ENCODE measurements around the gene WDR47. TPM values are rescaled to one million over a fixed set of nuclear protein-coding genes. Genes with fewer than 3 reads are reported as not detected.
A peak's percentile ranks its signal among the peaks of the same experiment; 100 is the strongest.

The WDR47 gene
- total RNA-seq (10 to 100 TPM; 11.6 to 21.3 (median 13.7) TPM), polyA plus RNA-seq (10 to 100 TPM in 1 of 2 donors, 1 to 10 TPM in 1; 7.3 to 11.5 TPM)
- long read RNA-seq, donor 1, partial matches to known transcripts, result 1 of 2 reads
- long read RNA-seq, donor 1, other reads (novel, unspliced or antisense), result 1 of 2 reads
- long read RNA-seq, donor 2, full-length matches to known transcripts, result 10 of 160 reads
- long read RNA-seq, donor 2, partial matches to known transcripts, result 150 of 160 reads
- long read RNA-seq, donor 2, other reads (novel, unspliced or antisense), result 0 of 160 reads
- long read RNA-seq, donor 3, full-length matches to known transcripts, result 10 of 12 reads
- long read RNA-seq, donor 3, partial matches to known transcripts, result 1 of 12 reads
- long read RNA-seq, donor 3, other reads (novel, unspliced or antisense), result 1 of 12 reads

DNA sequence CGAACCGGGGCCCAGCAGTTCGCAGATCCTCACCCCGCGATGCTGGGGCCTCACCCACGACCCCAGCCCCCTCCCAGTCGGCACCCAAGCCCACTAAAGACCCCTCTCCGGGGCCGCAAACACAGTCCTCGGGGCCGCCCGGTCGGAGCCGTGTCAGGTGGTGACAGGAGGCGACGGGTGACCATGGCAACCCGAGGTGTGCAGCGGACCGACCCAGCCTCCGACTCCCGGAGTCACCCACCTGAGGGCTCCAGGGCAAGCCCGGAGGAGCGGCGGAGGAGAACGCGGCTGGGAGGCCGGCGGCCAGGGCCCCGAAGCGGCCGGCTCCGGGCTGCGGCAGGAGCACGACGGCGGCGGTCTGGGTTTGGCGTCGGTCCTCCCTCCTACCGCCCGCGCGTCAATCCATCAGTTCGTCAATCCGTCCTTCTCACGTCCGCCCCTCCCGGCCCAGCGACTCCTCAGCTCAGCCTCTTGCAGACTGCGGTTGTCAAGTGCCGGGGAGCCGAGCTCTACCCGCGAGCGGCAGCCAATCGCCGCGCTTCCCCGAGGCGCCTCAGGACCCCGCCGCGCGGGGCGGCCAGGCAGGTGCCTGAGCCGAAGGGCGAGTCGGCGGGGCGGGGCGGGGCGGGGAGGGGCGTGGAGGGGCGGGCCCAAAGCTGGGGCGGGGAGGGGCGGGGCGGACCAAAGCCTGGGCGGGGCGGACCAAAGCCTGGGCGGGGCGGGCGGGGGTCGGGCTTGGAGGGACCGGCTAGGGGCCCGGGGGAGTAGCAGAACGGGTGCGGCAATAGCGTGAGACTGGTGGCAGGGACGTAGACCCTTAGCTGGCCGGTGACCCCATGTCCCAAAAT is at the start of gene WDR47:
TSS of gene WDR47 (minus strand) at position 482 of the 848 bp plus-strand sequence. CDS start 18,590 bp downstream, outside the sequence.
- TF ChIP-seq EP300 (IDR thresholded peaks at IDR 0.05) (no peak), POLR2A (IDR thresholded peaks at IDR 0.05) (peak; percentile 78)
- TF ChIP-seq, protein P1, sequence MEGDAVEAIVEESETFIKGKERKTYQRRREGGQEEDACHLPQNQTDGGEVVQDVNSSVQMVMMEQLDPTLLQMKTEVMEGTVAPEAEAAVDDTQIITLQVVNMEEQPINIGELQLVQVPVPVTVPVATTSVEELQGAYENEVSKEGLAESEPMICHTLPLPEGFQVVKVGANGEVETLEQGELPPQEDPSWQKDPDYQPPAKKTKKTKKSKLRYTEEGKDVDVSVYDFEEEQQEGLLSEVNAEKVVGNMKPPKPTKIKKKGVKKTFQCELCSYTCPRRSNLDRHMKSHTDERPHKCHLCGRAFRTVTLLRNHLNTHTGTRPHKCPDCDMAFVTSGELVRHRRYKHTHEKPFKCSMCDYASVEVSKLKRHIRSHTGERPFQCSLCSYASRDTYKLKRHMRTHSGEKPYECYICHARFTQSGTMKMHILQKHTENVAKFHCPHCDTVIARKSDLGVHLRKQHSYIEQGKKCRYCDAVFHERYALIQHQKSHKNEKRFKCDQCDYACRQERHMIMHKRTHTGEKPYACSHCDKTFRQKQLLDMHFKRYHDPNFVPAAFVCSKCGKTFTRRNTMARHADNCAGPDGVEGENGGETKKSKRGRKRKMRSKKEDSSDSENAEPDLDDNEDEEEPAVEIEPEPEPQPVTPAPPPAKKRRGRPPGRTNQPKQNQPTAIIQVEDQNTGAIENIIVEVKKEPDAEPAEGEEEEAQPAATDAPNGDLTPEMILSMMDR (IDR thresholded peaks at IDR 0.05), result no peak
- Histone ChIP-seq H3K27ac (peak within 1 kb of the TSS in 1 of 2 donors; percentile 48), H3K4me1 (ENCODE audit: insufficient read depth) (no peaks in the 10 kb centered on the region), H3K36me3 (no peaks in the 10 kb centered on the region), H3K4me3 (peak within 1 kb of the TSS; percentile 93), H3K9me3 (no peaks in the 10 kb centered on the region), H3K27me3 (no peaks in the 10 kb centered on the region)
- peak; percentile 91 to 95 (median 92) for DNase-seq
- intact Hi-C loops (cut with DNase I), result loop anchor here in 1 of 4 donors (5.0 kb wide), 2 partner anchors 35 to 55 kb away; partner anchors contain the start of gene TAF13
- WGBS, 3 donors, result 1% methylated on average over 33 to 89 of the region's 90 CpGs

DNA sequence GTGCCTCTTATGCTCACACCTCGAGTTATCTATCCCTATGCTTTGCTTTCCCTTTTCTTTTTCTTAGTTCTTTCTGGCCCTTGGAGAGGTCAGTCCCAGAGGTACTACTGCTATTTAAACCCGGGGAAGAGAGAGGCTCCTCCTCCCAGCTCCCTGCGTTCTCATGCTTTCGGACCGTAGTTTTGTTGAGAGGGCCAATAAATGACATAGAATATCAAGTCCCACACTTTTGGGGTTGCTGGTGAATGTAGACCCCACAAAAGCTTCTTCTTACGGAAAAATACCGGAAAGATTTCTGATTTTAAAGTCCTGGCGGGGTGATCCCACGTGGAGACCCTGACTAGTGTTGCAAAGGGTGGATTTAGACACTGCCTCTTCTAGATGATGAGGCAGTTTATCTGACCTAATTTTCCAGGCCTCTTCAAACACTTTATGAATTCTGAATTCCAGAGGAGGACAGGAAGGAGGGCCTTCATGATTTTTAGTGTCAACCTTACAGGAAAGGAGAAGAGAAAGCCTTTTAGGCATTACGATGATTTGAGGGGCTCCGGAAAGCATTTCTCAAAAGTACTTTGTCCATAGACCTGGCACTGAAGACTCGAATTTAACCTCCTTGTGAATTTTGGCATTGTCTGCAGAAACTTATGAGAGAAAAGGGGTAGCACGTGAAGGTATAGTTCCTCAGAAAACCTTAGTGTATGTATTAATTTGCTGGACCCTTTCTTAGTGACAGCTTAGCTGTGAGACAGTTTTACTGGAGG is 49.4 kb upstream of the WDR47 start:
- Histone ChIP-seq H3K9me3 (no peaks in the 10 kb centered on the region), H3K27ac (peak overlapping the region; percentile 56 to 67), H3K4me1 (ENCODE audit: insufficient read depth) (peaks cover 4% of the 10 kb centered on the region), H3K36me3 (no peaks in the 10 kb centered on the region), H3K27me3 (no peaks in the 10 kb centered on the region), H3K4me3 (peak overlapping the region; percentile 89)
- TF ChIP-seq POLR2A (IDR thresholded peaks at IDR 0.05) (no peak), EP300 (IDR thresholded peaks at IDR 0.05) (no peak)
- TF ChIP-seq, protein P1 (IDR thresholded peaks at IDR 0.05), result no peak
- intact Hi-C loops (cut with DNase I), result loop anchor here in 1 of 4 donors (10.0 kb wide), 1 partner anchor 136 kb away; no protein-coding TSS in a partner anchor
- peak in 1 of 5 donors; percentile 22 for DNase-seq
- 2 to 3% (median 3%) methylated on average over 13 of the region's 13 CpGs for WGBS, 3 donors

DNA sequence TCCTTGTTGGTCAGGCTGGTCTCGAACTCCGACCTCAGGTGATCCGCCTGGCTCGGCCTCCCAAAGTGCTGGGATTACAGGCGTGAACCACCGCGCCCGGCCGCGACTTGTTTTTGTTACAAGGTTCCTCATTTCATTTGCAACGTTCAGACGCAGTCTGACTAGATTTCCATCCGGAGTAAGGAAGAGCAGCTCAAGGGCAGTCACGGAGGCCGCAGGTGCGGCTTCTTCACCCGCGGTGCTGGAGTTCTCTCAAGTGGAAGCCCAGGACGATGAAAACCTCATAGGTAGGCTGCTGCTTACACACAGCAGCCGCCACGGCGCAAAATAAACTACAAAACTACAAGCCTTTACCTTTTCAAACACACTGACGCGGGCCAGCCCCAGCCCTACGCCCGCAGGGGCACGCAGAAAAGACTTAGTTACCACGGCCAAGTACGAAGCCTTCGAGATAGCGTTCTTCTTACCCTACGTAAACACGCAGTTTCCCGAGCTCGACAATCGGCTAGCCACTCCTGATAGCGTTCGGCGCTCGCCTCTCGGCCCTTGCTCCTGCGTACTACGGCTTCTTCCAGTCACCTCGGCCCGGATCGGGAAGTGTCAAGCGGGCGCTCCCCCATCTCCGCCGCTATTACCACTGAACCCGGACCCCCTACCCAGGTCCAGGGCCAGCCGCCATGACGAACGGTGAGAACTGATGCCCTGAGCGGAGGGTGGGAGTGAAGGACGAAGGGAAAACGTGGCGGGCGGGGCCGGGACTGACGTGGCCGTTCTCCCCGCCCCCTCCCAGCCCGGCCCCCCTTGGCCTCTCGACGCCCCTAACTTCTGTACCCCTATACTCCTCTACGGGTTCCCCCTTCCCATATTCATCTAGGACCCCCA is 48.5 kb upstream of the WDR47 start, which contains the start of gene TMEM167B:
TSS of gene TMEM167B (plus strand) at position 569 of the 882 bp plus-strand sequence. CDS start at position 678, 109 bp downstream.
- intact Hi-C loops (cut with DNase I), result loop anchor here in 1 of 4 donors (10.0 kb wide), 1 partner anchor 136 kb away; no protein-coding TSS in a partner anchor
- peaks cover 4% of the 10 kb centered on the region for H3K4me1 ChIP-seq (ENCODE audit: insufficient read depth)
- 3 to 7% (median 5%) methylated on average over 67 of the region's 67 CpGs for WGBS, 3 donors

More for the DNA sequence above, 48.5 kb upstream of the WDR47 start, which contains the start of gene TMEM167B:
- H3K27ac ChIP-seq, result peak within 1 kb of the TSS; percentile 56 to 67
- TF ChIP-seq, protein P1 (IDR thresholded peaks at IDR 0.05), result no peak
- TF ChIP-seq EP300 (IDR thresholded peaks at IDR 0.05) (peak; percentile 9), POLR2A (IDR thresholded peaks at IDR 0.05) (peak; percentile 75)
- H3K36me3 ChIP-seq, result no peaks in the 10 kb centered on the region
- peak; percentile 87 to 91 (median 91) for DNase-seq
- no peaks in the 10 kb centered on the region for H3K27me3 ChIP-seq
- H3K9me3 ChIP-seq, result no peaks in the 10 kb centered on the region
- peak within 1 kb of the TSS; percentile 89 for H3K4me3 ChIP-seq

Measured in ovary (tissue), 10 donors.